Skeletal muscle satellite cell (primary cell): ENCODE data around the gene TEX101.
A peak's percentile ranks its signal among the peaks of the same experiment; 100 is the strongest.
"Not testable (repeated sequence)": the region's sequence is repeated elsewhere in the genome, so short reads cannot be mapped to it uniquely, and the experiment has no call there.

ENCODE experiments used
- H3K27me3 ChIP-seq: 2 replicates; pipeline ENCODE4 v1.7.0; 2013; ENCODE audit warnings: low read length; ENCODE audit not compliant: control insufficient read depth, insufficient read depth
- H3K36me3 ChIP-seq: 2 replicates; pipeline ENCODE4 v1.7.0; 2013; ENCODE audit warnings: mild to moderate bottlenecking, control low read depth, low read length; ENCODE audit not compliant: insufficient read depth
- H3K4me1 ChIP-seq: 2 replicates; pipeline ENCODE4 v1.7.0; 2013; ENCODE audit warnings: low read length; ENCODE audit not compliant: control insufficient read depth, insufficient read depth
- H3K4me2 ChIP-seq: 2 replicates; pipeline ENCODE4 v1.7.0; 2013; ENCODE audit warnings: mild to moderate bottlenecking, low read length
- H3K4me3 ChIP-seq: 2 replicates; pipeline ENCODE4 v1.7.0; 2013; ENCODE audit warnings: low read length
- H3K9ac ChIP-seq: 2 replicates; pipeline ENCODE4 v1.7.0; 2013; ENCODE audit warnings: mild to moderate bottlenecking, low read depth, low read length, moderate library complexity
- H3K9me3 ChIP-seq: replicated peaks from 2 replicates; pipeline ENCODE4 v1.7.0; 2013; ENCODE audit warnings: mild to moderate bottlenecking, control low read depth, low read length

Gene TEX101

GRCh38 chr19:43437712-43438111 lies 23.0 kb downstream of the TEX101 start:
- no peaks in the 10 kb centered on the region for H3K36me3 ChIP-seq
- H3K9me3 ChIP-seq = no peaks in the 10 kb centered on the region
- H3K4me1 ChIP-seq = peaks cover 8% of the 10 kb centered on the region

GRCh38 chr19:43438291-43439031 lies 23.8 kb downstream of the TEX101 start:
- Histone ChIP-seq H3K9me3 (no peaks in the 10 kb centered on the region), H3K4me2 (peak overlapping the region; percentile 49), H3K27me3 (no peaks in the 10 kb centered on the region), H3K9ac (no peak overlapping the region), H3K4me3 (no peak overlapping the region), H3K4me1 (peaks cover 8% of the 10 kb centered on the region), H3K36me3 (no peaks in the 10 kb centered on the region)

More at GRCh38 chr19:43437712-43438111, 23.0 kb downstream of the TEX101 start:
- Histone ChIP-seq H3K9ac (no peak overlapping the region), H3K27me3 (no peaks in the 10 kb centered on the region), H3K4me2 (no peak overlapping the region), H3K4me3 (no peak overlapping the region)

- no peaks in the 10 kb centered on the region for H3K27me3 ChIP-seq
- no peaks in the 10 kb centered on the region for H3K9me3 ChIP-seq
- H3K36me3 ChIP-seq = no peaks in the 10 kb centered on the region
- H3K4me1 ChIP-seq = peaks cover 8% of the 10 kb centered on the region
- peak overlapping the region; percentile 49 for H3K4me2 ChIP-seq
- H3K9ac ChIP-seq = no peak overlapping the region
- H3K4me3 ChIP-seq = no peak overlapping the region
Measured at GRCh38 chr19:43439032-43439708, 24.5 kb downstream of the TEX101 start.

- no peak overlapping the region for H3K4me3 ChIP-seq
- H3K9me3 ChIP-seq = no peaks in the 10 kb centered on the region
- H3K4me2 ChIP-seq = no peak overlapping the region
Measured at GRCh38 chr19:43439709-43440063, 25.0 kb downstream of the TEX101 start.

GRCh38 chr19:43441716-43442115 lies 27.0 kb downstream of the TEX101 start:
- Histone ChIP-seq H3K4me1 (peaks cover 8% of the 10 kb centered on the region), H3K9me3 (no peaks in the 10 kb centered on the region), H3K36me3 (no peaks in the 10 kb centered on the region), H3K4me3 (no peak overlapping the region), H3K27me3 (no peaks in the 10 kb centered on the region), H3K4me2 (no peak overlapping the region), H3K9ac (no peak overlapping the region)

More at GRCh38 chr19:43439709-43440063, 25.0 kb downstream of the TEX101 start:
- Histone ChIP-seq H3K36me3 (no peaks in the 10 kb centered on the region), H3K27me3 (no peaks in the 10 kb centered on the region), H3K4me1 (peaks cover 8% of the 10 kb centered on the region), H3K9ac (no peak overlapping the region)

- H3K4me3 ChIP-seq, H3K36me3 ChIP-seq, H3K9ac ChIP-seq, H3K4me1 ChIP-seq, H3K4me2 ChIP-seq, H3K27me3 ChIP-seq, H3K9me3 ChIP-seq: not testable (repeated sequence)
Measured at GRCh38 chr19:43444091-43444490, 29.4 kb downstream of the TEX101 start.

GRCh38 chr19:43444531-43445287 lies 30.0 kb downstream of the TEX101 start:
- H3K27me3 ChIP-seq = no peaks in the 10 kb centered on the region
- H3K4me2 ChIP-seq = no peak overlapping the region
- H3K9me3 ChIP-seq = no peaks in the 10 kb centered on the region
- no peaks in the 10 kb centered on the region for H3K36me3 ChIP-seq
- H3K9ac ChIP-seq = no peak overlapping the region
- H3K4me1 ChIP-seq = no peaks in the 10 kb centered on the region
- no peak overlapping the region for H3K4me3 ChIP-seq

GRCh38 chr19:43445426-43445825 lies 30.7 kb downstream of the TEX101 start:
- no peaks in the 10 kb centered on the region for H3K27me3 ChIP-seq
- H3K4me1 ChIP-seq = no peaks in the 10 kb centered on the region
- no peak overlapping the region for H3K9ac ChIP-seq
- no peaks in the 10 kb centered on the region for H3K36me3 ChIP-seq
- no peak overlapping the region for H3K4me3 ChIP-seq
- H3K9me3 ChIP-seq = no peaks in the 10 kb centered on the region
- H3K4me2 ChIP-seq = no peak overlapping the region

- no peak overlapping the region for H3K9ac ChIP-seq
- H3K36me3 ChIP-seq = no peaks in the 10 kb centered on the region
- no peak overlapping the region for H3K4me2 ChIP-seq
- H3K9me3 ChIP-seq = no peaks in the 10 kb centered on the region
- H3K4me3 ChIP-seq = no peak overlapping the region
- no peaks in the 10 kb centered on the region for H3K27me3 ChIP-seq
- no peaks in the 10 kb centered on the region for H3K4me1 ChIP-seq
Measured at GRCh38 chr19:43446746-43447489, 32.2 kb downstream of the TEX101 start.

- H3K4me2 ChIP-seq = no peak overlapping the region
Measured at GRCh38 chr19:43447655-43448054, 33.0 kb downstream of the TEX101 start.

GRCh38 chr19:43450545-43450997 lies 35.9 kb downstream of the TEX101 start:
- H3K36me3 ChIP-seq = no peaks in the 10 kb centered on the region
- H3K4me1 ChIP-seq = no peaks in the 10 kb centered on the region
- no peak overlapping the region for H3K9ac ChIP-seq
- H3K9me3 ChIP-seq = no peaks in the 10 kb centered on the region
- no peak overlapping the region for H3K4me3 ChIP-seq
- H3K27me3 ChIP-seq = peaks cover 2% of the 10 kb centered on the region
- no peak overlapping the region for H3K4me2 ChIP-seq

More at GRCh38 chr19:43447655-43448054, 33.0 kb downstream of the TEX101 start:
- Histone ChIP-seq H3K4me3 (no peak overlapping the region), H3K4me1 (no peaks in the 10 kb centered on the region), H3K9me3 (no peaks in the 10 kb centered on the region), H3K9ac (no peak overlapping the region), H3K27me3 (no peaks in the 10 kb centered on the region), H3K36me3 (no peaks in the 10 kb centered on the region)
